GM23248 (cell line): ENCODE results near the gene ANKRD6. TPM values are rescaled to one million over a fixed set of nuclear protein-coding genes. Genes with fewer than 3 reads are reported as not detected.

Experiments
- DNase-seq: peaks from one replicate; pipeline ENCODE4 v3.0.0-alpha.2; 2015
- H2AFZ ChIP-seq: fragments of 200-600 bp; sonication (generic); 2 replicates; pipeline ENCODE4 v1.6.1; 2016; ENCODE audit warnings: antibody characterized with exemption
- H3F3A ChIP-seq: fragments of 200-600 bp; sonication (generic); 2 replicates; pipeline ENCODE4 v1.6.1; 2016; ENCODE audit warnings: mild to moderate bottlenecking, antibody characterized with exemption, mixed run types; ENCODE audit not compliant: insufficient read depth
- H3K27ac ChIP-seq: fragments of 200-600 bp; sonication (generic); 2 replicates; pipeline ENCODE4 v1.5.1; 2016; ENCODE audit warnings: mild to moderate bottlenecking
- H3K27me3 ChIP-seq: fragments of 200-600 bp; sonication (generic); replicated peaks from 2 replicates; pipeline ENCODE4 v1.6.1; 2016; ENCODE audit warnings: mild to moderate bottlenecking; ENCODE audit not compliant: insufficient read depth
- H3K36me3 ChIP-seq: fragments of 200-600 bp; sonication (generic); 2 replicates; pipeline ENCODE4 v1.6.1; 2016; ENCODE audit warnings: low read depth, mild to moderate bottlenecking
- H3K4me1 ChIP-seq: fragments of 200-600 bp; sonication (generic); 2 replicates; pipeline ENCODE4 v1.6.1; 2016; ENCODE audit warnings: mild to moderate bottlenecking; ENCODE audit not compliant: insufficient read depth
- H3K4me2 ChIP-seq: fragments of 200-600 bp; sonication (generic); one replicate; pipeline ENCODE4 v1.6.1; 2016; ENCODE audit warnings: mild to moderate bottlenecking; ENCODE audit not compliant: unreplicated experiment
- H3K4me3 ChIP-seq: fragments of 200-600 bp; sonication (generic); 2 replicates; pipeline ENCODE4 v1.5.1; 2016; ENCODE audit warnings: mild to moderate bottlenecking
- H3K79me2 ChIP-seq: fragments of 200-600 bp; sonication (generic); 2 replicates; pipeline ENCODE4 v1.6.1; 2016; ENCODE audit warnings: mild to moderate bottlenecking; ENCODE audit not compliant: insufficient read depth
- H3K9ac ChIP-seq: fragments of 200-600 bp; sonication (generic); 2 replicates; pipeline ENCODE4 v1.6.1; 2016; ENCODE audit warnings: mild to moderate bottlenecking
- H3K9me2 ChIP-seq: fragments of 200-600 bp; sonication (generic); 2 replicates; pipeline ENCODE4 v1.6.1; 2016; ENCODE audit warnings: mixed run types, mild to moderate bottlenecking, moderate library complexity; ENCODE audit not compliant: insufficient read depth
- H3K9me3 ChIP-seq: fragments of 200-600 bp; sonication (generic); one replicate; pipeline ENCODE4 v1.6.1; 2017; ENCODE audit warnings: low read depth
- H4K20me1 ChIP-seq: fragments of 200-600 bp; sonication (generic); 2 replicates; pipeline ENCODE4 v1.6.0; 2016; ENCODE audit not compliant: insufficient read depth
- EZH2 ChIP-seq: fragments of 200-600 bp; sonication (generic); IDR thresholded peaks from 2 replicates; pipeline ENCODE4 v1.6.1; 2018; ENCODE audit warnings: antibody characterized with exemption, mild to moderate bottlenecking; ENCODE audit not compliant: insufficient read depth, poor library complexity, severe bottlenecking
- EZH2phosphoT487 ChIP-seq: fragments of 200-600 bp; sonication (generic); IDR thresholded peaks from 2 replicates; pipeline ENCODE4 v1.6.1; 2018; ENCODE audit warnings: antibody characterized with exemption, moderate library complexity, mild to moderate bottlenecking, low read depth; ENCODE audit not compliant: insufficient read depth
- WGBS, 2 experiments: methylation state at CpG; one replicate each; pipeline ENCODE4 v1.1.6; 2015 to 2017; ENCODE audit warnings: low lambda C conversion rate in 2 of 2, low coverage in 1 of 2; ENCODE audit errors: missing lambda C conversion rate in 2 of 2; 5-methylcytosine and 5-hydroxymethylcytosine counted together
- in situ Hi-C: fragments of 300-500 bp; cut with MboI; formaldehyde crosslinking; loops from 2 replicates; pipeline ENCODE4 v1.15.0; 2020
- polyA plus RNA-seq: library from polyadenylated mRNA; unstranded; fragments of >200 nt; fragmentation: Nextera tagmentation; extraction: Ambion mirVana; gene quantifications from 2 replicates; pipeline ENCODE4 v1.2.1, GENCODE V29; 2016
- total RNA-seq: library from RNA; depleted of rRNA; stranded (reverse); fragments of >200 nt; shearing (Covaris generic); gene quantifications from 2 replicates; pipeline ENCODE4 v1.2.3, GENCODE V29; 2014

The ANKRD6 gene
- total and polyA plus RNA-seq, 2 experiments from 2014 or later: 0.54 to 12.4 TPM

DNA sequence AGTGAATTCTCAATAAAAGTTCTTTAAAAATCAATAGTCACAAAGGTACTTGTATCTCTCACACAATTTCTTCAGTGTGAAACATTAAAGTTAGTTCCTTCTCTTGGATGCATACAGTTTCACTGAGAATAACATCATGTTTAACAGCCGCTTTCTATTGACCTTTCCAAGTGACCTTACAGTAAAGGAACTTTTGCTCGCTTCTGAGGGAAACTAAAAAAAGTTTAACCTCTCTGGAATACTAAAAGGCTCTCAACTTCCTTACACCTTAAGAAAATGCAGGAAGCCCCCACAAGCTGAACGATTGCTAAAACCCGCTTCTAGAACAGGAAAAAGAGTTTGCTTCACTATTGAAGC, 22.2 kb upstream of the ANKRD6 start:
- Histone ChIP-seq H3K4me1 (no peaks in the 10 kb centered on the region), H3F3A (no peaks in the 10 kb centered on the region), H2AFZ (peak overlapping the region; percentile 62; the same call in 1 of the 2 replicates), H3K4me3 (peak overlapping the region; percentile 70; the same call in 1 of the 2 replicates), H3K9me3 (no peaks in the 10 kb centered on the region), H3K27ac (no peak overlapping the region), H3K4me2 (no peak overlapping the region), H3K9me2 (no peaks in the 10 kb centered on the region), H3K9ac (no peak overlapping the region), H3K36me3 (no peaks in the 10 kb centered on the region), H4K20me1 (no peaks in the 10 kb centered on the region), H3K79me2 (no peaks in the 10 kb centered on the region), H3K27me3 (peaks cover 83% of the 10 kb centered on the region)
- peak; percentile 96 for TF ChIP-seq EZH2
- 0 out of 2 replicates have a peak, but pooled peaks have one; percentile 10 for TF ChIP-seq EZH2phosphoT487
- in situ Hi-C loops: no loop called here
- no peak for DNase-seq
- 3 to 5% methylated on average over 4 of the region's 4 CpGs for WGBS, 2 experiments

GRCh38 chr6:89411145-89412070, 21.5 kb upstream of the ANKRD6 start:
- H3K9ac ChIP-seq: peak overlapping the region; percentile 26; the same call in 1 of the 2 replicates
- H2AFZ ChIP-seq: peak overlapping the region; percentile 62
- no peaks in the 10 kb centered on the region for H3K79me2 ChIP-seq
- peak; percentile 54 for DNase-seq
- no peaks in the 10 kb centered on the region for H3K36me3 ChIP-seq
- peaks cover 87% of the 10 kb centered on the region for H3K27me3 ChIP-seq
- peak overlapping the region; percentile 94 for H3K4me2 ChIP-seq
- H3K27ac ChIP-seq: no peak overlapping the region
- H3K9me3 ChIP-seq: no peaks in the 10 kb centered on the region
- H3K9me2 ChIP-seq: no peaks in the 10 kb centered on the region
- no peaks in the 10 kb centered on the region for H3F3A ChIP-seq
- no peaks in the 10 kb centered on the region for H4K20me1 ChIP-seq
- peak overlapping the region; percentile 70 for H3K4me3 ChIP-seq
- TF ChIP-seq EZH2phosphoT487 (0 out of 2 replicates have a peak, but pooled peaks have one; percentile 41), EZH2 (peak; percentile 13)
- WGBS, 2 experiments: 2 to 3% methylated on average over 40 to 73 of the region's 93 CpGs
- in situ Hi-C loops: no loop called here
- no peaks in the 10 kb centered on the region for H3K4me1 ChIP-seq

DNA sequence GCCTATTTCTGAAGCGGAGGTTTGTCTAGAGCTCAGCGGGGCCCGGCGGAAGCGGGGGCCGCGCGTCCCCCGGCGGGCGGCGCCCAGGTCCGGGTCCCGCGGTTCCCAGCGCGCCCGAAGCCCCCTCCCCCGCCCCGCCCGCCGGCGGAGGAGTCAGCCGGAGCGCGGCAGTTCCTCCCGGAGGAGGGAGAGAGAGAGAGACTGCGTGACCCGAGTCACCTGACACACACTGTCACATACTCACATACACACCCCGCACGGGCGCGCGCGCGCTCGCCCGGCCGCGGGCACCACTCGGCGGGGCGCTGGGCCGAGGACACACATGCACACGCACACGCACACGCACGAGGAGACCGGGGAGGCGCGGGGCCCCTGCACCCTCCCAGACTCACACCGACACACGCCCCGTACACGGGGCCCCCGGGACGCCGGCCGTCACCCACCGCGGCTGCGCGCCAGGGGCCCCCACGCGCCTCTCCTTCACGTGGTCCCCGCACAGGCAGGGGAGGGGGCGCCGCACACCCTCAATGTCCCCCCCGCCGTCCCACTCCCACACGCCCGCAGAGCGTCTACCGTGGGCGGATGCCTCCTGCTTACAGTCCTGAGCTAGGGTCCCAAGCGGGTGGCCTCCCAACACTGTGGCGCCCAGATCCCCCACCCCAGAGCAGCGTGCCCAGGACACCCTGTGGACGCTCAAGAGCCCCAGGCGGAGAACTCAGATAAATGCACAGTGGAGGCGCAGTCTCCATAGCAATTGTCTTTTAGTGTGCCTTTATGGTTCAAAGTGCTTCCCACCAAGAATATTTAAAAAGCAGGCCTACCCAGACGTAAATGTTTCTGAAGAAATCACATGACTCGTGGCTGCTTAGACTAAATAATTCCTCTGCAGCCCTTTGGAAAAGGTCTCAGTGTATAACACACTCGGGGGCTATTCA, 20.6 kb upstream of the ANKRD6 start, which contains the start of gene RRAGD:
TSS of gene RRAGD (minus strand) at position 203 of the 935 bp plus-strand sequence. CDS start 280 bp downstream, outside the sequence.
- H3K9me3 ChIP-seq: no peaks in the 10 kb centered on the region
- peaks cover 90% of the 10 kb centered on the region for H3K27me3 ChIP-seq
- TF ChIP-seq EZH2phosphoT487: no peak
- TF ChIP-seq EZH2: peak; percentile 0
- H3K9ac ChIP-seq: peak within 1 kb of the TSS; percentile 26; the same call in 1 of the 2 replicates
- H3K4me3 ChIP-seq: peak within 1 kb of the TSS; percentile 70
- no peak within 1 kb of the TSS for H3K27ac ChIP-seq
- no peaks in the 10 kb centered on the region for H3K9me2 ChIP-seq
- WGBS, 2 experiments: 2 to 3% methylated on average over 27 to 72 of the region's 85 CpGs
- peak within 1 kb of the TSS; percentile 94 for H3K4me2 ChIP-seq
- H3F3A ChIP-seq: no peaks in the 10 kb centered on the region
- no peaks in the 10 kb centered on the region for H3K4me1 ChIP-seq
- in situ Hi-C loops: no loop called here
- H3K79me2 ChIP-seq: no peaks in the 10 kb centered on the region
- DNase-seq: peak; percentile 50
- H3K36me3 ChIP-seq: no peaks in the 10 kb centered on the region
- peak within 1 kb of the TSS; percentile 62 for H2AFZ ChIP-seq
- H4K20me1 ChIP-seq: no peaks in the 10 kb centered on the region

DNA sequence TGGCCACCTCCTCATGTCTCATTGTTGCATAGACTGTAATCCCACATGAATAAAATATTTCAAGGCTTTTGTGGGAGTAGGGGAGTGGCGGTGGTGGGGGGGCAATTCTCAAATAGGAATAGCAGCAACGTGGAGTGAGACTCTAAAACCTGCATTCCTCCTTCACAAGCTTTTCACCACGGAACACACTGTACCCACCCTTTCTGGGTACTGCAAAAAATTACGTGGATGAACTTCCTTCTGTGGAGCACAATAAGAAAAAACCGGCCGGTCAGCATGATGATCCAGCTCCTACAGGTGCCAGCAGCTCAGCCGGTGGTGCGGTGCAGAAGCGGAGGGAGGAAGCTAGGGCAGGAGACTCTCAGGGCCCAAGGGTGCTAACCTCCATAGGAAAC, 19.9 kb upstream of the ANKRD6 start:
- Histone ChIP-seq H2AFZ (no peak overlapping the region), H3K4me1 (no peaks in the 10 kb centered on the region), H4K20me1 (no peaks in the 10 kb centered on the region), H3K79me2 (no peaks in the 10 kb centered on the region), H3K9ac (no peak overlapping the region), H3K27ac (no peak overlapping the region), H3K9me3 (no peaks in the 10 kb centered on the region), H3K27me3 (peaks cover 84% of the 10 kb centered on the region), H3F3A (no peaks in the 10 kb centered on the region), H3K4me2 (no peak overlapping the region), H3K9me2 (no peaks in the 10 kb centered on the region), H3K36me3 (no peaks in the 10 kb centered on the region), H3K4me3 (no peak overlapping the region)
- TF ChIP-seq EZH2phosphoT487 (no peak), EZH2 (no peak)
- in situ Hi-C loops: no loop called here
- 17 to 18% methylated on average over 9 of the region's 9 CpGs for WGBS, 2 experiments
- DNase-seq: no peak
